ENCODE results near the gene C22orf23. TPM values are rescaled to one million over a fixed set of nuclear protein-coding genes. Genes with fewer than 3 reads are reported as not detected.

Gene C22orf23
- total RNA-seq, 2 donors from 2014 or later = 0.33 TPM; not detected in 1

DNA sequence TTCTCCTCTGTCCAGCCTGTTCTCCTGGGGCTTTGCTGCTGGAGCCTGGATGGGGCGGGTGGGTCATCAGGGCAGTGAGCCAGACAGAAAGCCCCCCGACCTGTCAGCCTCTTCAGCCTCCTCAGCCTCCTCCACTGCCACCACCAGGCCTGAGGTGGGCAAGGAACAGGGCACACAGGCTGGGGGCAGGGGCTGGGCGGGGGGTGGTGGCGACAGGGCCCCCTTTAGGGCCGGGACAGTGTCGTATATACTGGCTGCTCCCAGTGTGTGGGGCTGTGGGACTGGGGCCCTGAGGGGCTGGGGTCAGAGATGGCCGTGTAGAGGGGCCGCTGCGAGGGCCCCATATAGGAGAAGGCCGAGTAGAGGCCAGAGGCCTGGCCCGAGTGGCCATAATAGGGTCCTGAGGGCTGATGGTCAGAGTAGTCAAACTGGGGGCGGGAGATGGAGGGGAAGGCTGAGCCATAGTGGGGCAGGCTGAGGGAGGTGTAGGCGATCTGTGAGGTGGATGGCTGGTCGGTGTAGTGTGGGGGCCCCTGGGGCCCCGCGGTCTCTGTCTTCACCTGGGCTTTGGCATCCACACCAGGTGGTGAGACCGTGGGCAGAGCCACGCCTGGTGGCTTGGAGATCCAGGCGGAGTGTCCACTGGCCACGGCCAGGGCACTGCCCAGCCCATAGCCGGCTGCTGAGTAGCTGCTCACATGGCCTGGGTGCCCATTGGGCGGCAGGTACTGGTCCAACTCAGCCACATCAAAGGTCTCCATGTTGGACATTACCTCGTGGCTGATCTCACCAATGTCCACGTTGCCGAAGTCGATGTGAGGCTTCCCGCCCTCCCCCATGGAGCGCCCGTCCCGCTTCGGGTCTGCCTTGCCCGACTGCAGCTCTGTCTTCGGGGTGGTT lies 20.1 kb upstream of the C22orf23 start:
- Mint-ChIP-seq H3K36me3 (no peaks in the 10 kb centered on the region), H3K4me1 (ENCODE audit: low read depth in 2 of 2) (peaks cover 0 to 8% of the 10 kb centered on the region in 2 donors), H3K4me3 (no peak overlapping the region), H3K27ac (no peak overlapping the region), H3K9me3 (no peaks in the 10 kb centered on the region), H3K27me3 (no peaks in the 10 kb centered on the region)
- ATAC-seq (peak in 1 of 2 donors; percentile 39), DNase-seq (ENCODE audit: low spot score) (no peak)

DNA sequence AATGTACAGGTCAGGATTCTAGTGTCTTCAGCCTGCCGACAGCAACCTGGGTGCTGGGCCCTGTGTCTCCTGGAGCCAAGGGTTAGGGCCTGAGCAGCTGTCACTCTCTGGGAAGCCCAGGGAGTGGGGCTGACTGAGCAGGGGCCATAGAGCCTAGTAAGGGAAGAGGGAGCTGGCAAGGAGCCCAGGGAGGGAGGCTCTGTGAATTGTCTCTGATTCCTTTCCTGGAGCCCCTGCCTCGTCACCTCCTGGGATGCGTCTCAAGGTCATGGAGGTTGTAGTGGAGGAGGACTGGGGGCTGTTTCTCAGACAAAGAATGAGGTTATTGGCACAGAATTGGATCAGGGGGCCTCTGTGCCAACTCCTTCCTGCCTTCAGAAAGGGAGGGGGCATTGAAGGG lies 19.1 kb upstream of the C22orf23 start:
- no peaks in the 10 kb centered on the region for H3K36me3 Mint-ChIP-seq
- no peaks in the 10 kb centered on the region for H3K27me3 Mint-ChIP-seq
- ATAC-seq (no peak), DNase-seq (ENCODE audit: low spot score) (no peak)
- no peak overlapping the region for H3K4me3 Mint-ChIP-seq
- no peaks in the 10 kb centered on the region for H3K9me3 Mint-ChIP-seq
- no peak overlapping the region for H3K27ac Mint-ChIP-seq
- peaks cover 0 to 10% of the 10 kb centered on the region in 2 donors for H3K4me1 Mint-ChIP-seq (ENCODE audit: low read depth in 2 of 2)

DNA sequence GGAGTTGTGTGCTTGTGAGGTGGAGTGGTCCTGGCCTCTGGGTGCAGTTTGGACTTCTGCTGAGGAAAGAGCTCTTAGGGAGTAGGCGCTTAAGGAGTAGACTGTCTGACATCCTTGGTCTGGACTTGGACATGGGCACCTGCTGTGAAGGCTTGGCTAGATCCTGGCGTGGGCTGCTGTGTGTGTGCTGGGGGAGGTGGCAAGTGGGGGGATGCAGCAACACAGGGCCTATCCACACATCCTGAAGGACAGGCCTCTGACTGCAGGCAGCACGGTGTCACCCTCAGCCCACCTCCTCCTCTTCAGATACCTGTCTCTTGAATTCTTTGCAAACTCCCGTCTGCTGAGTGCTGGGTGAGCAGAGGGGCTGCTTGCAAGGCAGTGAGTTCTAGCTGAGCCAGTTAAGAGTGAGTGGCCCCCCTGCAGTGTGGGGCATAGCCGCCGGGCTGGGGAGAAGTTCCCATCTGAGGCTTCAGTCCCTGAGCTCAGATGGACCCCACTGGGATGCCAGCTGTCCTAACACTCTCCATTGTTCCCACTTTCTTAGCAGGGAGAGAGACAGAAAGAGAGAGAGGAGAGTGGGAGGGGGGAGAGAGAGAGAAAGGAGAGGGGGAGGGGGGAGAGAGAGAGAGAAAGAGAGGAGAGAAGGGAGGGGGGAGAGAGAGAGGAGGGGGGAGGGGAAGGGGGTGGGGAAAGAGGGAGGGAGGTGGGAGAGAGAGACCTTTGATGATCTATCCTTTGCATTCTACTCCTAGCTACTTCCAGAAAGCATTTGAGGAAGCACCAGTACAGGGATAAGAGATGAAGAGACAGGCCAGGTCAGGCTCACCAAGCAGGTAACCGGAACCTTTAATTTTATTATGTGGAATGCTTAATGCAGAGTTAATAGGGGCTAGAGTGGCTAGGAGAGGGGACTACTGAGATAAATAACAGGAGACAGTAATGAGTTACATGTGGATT lies 18.4 kb upstream of the C22orf23 start:
- ATAC-seq = no peak
- Mint-ChIP-seq H3K27ac (no peak overlapping the region), H3K36me3 (no peaks in the 10 kb centered on the region), H3K4me3 (no peak overlapping the region), H3K4me1 (ENCODE audit: low read depth in 2 of 2) (peaks cover 0 to 10% of the 10 kb centered on the region in 2 donors), H3K9me3 (no peaks in the 10 kb centered on the region), H3K27me3 (no peaks in the 10 kb centered on the region)
- DNase-seq (ENCODE audit: low spot score) = no peak

DNA sequence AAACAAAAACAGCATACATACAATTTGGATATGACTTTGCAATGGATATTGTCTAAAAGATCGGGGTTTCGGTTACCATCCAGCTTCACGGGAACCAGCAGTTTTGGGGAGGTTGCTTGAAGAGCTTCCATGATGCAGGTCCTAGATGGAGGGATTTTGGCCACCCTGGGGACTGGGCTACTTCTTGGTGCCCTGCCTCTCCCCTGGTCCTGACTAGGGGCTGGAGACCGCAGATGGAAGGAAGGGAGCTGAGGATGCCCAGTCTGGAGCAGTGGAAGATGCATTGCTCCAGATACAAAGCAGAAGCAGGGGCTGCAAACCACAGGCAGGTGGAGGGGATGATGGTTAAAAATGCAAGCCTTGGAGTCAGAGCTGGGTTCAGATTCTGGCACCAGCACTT lies 17.5 kb upstream of the C22orf23 start:
- Mint-ChIP-seq H3K9me3 (no peaks in the 10 kb centered on the region), H3K27ac (no peak overlapping the region), H3K4me3 (no peak overlapping the region), H3K4me1 (ENCODE audit: low read depth in 2 of 2) (peaks cover 0 to 12% of the 10 kb centered on the region in 2 donors), H3K36me3 (no peaks in the 10 kb centered on the region), H3K27me3 (no peaks in the 10 kb centered on the region)
- ATAC-seq (no peak), DNase-seq (ENCODE audit: low spot score) (no peak)

DNA sequence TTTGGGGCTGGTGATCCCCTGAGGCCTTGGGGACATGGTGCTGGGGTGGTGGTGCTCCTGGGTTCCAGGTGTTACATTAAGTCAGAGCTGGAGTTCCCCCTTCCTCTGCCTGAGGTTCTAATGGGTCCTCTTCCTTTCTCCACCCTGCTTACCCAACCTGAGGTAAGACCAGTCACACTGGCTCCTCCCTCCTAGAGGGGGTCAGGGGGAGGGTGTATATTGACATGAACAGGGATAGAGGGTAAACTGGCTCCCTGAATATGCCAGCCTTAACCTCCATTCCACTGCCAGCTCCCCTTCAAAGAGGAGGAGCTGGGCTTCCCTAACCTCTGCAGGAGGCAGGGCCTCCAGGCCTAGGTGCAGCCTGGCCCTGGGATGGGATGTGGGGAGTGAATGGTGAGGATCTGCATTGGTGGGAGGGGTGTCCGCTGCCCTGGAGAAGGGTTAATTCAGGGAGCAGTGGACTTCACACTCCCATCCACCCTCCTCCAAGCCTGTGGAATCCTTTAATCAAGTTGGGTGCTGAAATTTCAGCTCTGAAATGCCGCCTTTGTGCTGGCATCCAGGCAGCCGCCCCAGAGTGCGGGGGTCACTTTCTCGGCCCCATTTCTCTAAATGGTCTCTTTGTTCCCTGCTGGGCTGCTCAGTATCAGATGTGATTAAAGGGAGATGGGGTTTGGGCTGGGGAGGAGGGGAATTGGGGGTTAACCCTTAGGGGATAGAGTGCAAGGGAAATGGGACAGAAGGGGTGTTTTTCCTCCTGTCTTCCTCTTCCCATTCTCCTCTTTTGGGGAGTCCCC lies 15.3 kb upstream of the C22orf23 start:
- H3K4me3 Mint-ChIP-seq = no peak overlapping the region
- ATAC-seq = no peak
- H3K9me3 Mint-ChIP-seq = no peaks in the 10 kb centered on the region
- no peaks in the 10 kb centered on the region for H3K36me3 Mint-ChIP-seq
- no peak for DNase-seq (ENCODE audit: low spot score)
- no peaks in the 10 kb centered on the region for H3K27me3 Mint-ChIP-seq
- H3K4me1 Mint-ChIP-seq (ENCODE audit: low read depth in 2 of 2) = peaks cover 0 to 14% of the 10 kb centered on the region in 2 donors
- H3K27ac Mint-ChIP-seq = no peak overlapping the region

DNA sequence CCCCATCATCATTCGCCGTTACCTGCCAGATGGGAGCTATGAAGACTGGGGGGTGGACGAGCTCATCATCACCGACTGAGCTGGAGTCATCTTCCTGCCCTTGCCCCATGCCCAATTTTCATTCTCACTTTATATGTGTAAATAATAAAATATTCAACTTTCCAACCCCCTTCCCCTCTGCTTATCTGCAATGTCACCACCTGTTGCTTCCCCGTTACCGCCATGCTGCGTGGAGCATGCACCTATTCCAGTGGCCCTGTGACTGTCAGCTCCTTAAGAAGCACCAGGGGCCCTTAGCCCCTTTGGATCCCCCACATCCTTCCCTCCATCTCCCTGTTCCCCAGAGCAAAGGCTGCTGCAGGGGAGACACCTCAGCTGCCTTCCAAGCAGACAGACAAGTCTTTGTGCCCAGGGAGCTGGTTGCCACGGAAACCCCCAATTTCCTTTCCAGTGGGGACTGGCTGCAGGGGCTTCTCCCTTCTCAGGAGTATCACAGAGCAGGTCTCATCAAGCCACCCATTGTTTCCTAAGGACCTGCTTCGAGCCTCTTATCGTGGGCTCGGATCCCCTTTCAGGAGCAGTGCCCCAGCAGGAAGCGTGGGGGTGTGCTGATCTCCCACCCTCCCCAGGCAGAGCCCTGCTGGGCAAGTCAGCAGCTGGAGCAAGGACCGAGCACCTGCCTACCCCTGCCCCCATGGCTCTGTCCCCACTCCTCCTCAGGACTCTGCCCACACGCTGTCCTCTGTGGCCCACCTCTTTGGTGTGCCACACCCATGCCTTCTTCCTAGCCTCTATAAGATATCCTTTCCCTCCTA lies 14.4 kb upstream of the C22orf23 start:
- Mint-ChIP-seq H3K9me3 (no peaks in the 10 kb centered on the region), H3K27me3 (no peaks in the 10 kb centered on the region), H3K4me3 (no peak overlapping the region), H3K4me1 (ENCODE audit: low read depth in 2 of 2) (peaks cover 0 to 14% of the 10 kb centered on the region in 2 donors), H3K27ac (no peak overlapping the region), H3K36me3 (no peaks in the 10 kb centered on the region)
- DNase-seq (ENCODE audit: low spot score) = no peak
- no peak for ATAC-seq

DNA sequence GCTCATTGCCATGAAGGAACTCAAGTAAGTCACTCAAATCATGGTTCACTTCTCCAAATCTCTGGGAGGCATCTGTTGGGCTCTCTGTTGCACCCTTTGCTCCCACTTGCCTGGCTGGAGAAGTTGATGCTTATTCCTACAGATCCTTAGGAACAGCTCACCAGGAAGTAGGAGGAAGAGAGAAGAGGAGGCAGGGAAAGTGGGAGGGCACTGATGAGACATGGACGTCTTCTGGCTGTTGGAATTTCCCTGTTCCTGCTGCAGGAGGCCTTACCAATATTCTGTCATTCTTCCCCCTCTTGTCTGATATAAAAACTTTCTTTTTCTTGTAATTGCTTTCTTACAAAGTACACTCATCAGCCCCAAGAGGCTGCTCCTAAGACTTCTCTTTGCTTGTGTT lies 13.7 kb upstream of the C22orf23 start:
- no peak for DNase-seq (ENCODE audit: low spot score)

DNA sequence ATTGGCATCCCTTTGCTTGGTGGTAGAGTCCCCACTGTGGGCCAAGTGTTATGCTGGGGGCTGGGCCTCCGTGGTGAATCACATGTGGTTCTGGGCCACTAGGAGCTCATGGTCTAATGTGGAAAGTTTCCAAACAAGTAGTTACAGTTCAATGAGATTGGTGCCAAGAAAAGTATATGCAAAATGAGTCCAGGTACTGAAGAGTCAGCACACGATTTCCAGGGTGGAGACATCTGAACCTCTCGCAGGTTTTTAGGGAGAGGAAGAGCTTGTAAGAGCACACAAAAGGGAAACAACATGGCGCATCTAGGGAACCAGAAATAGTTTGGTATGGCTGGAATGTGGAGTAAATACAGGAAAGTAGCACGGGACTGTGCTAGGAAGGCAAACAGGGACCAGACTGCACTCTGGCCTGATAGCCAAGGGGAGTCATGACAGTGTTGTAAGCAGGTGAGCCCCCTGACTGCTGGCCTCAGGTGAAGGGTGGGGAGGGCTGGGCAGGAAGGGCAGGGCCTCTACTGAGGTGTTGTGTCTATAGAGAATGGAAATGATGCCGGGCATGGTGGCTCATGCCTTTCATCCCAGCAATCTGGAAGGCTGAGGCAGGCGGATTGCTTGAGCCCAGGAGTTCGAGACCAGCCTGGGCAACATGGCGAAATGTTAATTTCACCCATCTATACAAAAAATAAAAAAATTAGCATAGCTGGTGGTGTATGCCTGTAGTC lies 12.7 kb upstream of the C22orf23 start:
- ATAC-seq (no peak), DNase-seq (ENCODE audit: low spot score) (no peak)
- Mint-ChIP-seq H3K9me3 (no peaks in the 10 kb centered on the region), H3K4me3 (no peak overlapping the region), H3K36me3 (peaks cover 5% of the 10 kb centered on the region), H3K27me3 (no peaks in the 10 kb centered on the region), H3K27ac (no peak overlapping the region), H3K4me1 (ENCODE audit: low read depth in 2 of 2) (peaks cover 4 to 11% of the 10 kb centered on the region in 2 donors)

More for the DNA sequence above, 13.7 kb upstream of the C22orf23 start:
- Mint-ChIP-seq H3K4me3 (no peak overlapping the region), H3K27me3 (no peaks in the 10 kb centered on the region), H3K4me1 (ENCODE audit: low read depth in 2 of 2) (peaks cover 0 to 14% of the 10 kb centered on the region in 2 donors), H3K27ac (no peak overlapping the region), H3K9me3 (no peaks in the 10 kb centered on the region), H3K36me3 (no peaks in the 10 kb centered on the region)
- ATAC-seq = no peak

DNA sequence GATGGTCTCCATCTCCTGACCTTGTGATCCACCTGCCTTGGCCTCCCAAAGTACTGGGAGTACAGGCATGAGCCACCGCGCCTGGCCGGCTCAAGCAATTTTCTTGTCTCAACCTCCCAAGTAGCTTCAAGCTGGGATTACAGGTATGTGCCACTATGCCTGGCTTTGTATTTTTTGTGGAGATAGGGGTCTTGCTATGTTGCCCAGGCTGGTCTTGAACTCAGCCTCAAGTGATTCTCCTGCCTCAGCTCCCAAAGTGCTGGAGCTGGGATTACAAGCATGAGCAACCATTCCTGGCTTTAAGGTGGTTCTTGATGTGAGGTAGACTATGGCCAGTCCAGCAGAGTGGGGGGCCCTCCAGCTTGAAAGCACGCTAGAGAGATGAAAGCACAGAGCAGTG lies 7.7 kb upstream of the C22orf23 start:
- ATAC-seq (no peak), DNase-seq (ENCODE audit: low spot score) (no peak)
- H3K9me3 Mint-ChIP-seq = no peaks in the 10 kb centered on the region
- H3K27ac Mint-ChIP-seq = no peak overlapping the region
- peaks cover 38% of the 10 kb centered on the region for H3K36me3 Mint-ChIP-seq
- no peak overlapping the region for H3K4me3 Mint-ChIP-seq
- H3K27me3 Mint-ChIP-seq = no peaks in the 10 kb centered on the region
- H3K4me1 Mint-ChIP-seq (ENCODE audit: low read depth in 2 of 2) = peaks cover 17 to 23% of the 10 kb centered on the region in 2 donors

DNA sequence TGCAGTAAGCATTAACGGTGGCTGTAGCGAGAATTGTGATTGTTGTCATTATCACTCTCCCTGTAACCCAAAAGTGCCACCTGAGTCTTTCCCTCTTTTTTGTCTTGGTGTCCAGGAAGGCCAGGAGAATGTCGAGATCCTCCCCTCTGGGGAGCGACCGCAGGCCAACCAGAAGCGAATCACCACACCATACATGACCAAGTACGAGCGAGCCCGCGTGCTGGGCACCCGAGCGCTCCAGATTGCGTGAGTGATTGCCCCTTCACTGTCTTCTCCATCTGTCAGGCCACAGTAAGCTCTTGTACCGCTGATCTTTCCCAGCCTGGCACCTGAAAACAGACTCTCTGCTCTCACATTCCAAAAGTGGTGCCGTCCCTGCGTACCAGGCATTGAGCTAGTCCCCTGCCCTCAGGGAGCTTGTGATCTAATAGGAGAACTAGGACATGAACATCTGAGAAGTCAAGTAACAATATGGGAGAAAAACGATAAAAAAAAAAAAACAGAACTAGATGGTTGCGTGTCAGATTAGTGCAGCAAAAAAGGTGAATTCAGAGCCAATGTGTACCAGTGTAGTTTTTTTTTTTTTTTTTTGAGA lies 5.9 kb upstream of the C22orf23 start:
- Mint-ChIP-seq H3K9me3 (no peaks in the 10 kb centered on the region), H3K4me1 (ENCODE audit: low read depth in 2 of 2) (peaks cover 26 to 27% of the 10 kb centered on the region in 2 donors), H3K27ac (peak overlapping the region in 1 of 2 donors; percentile 30), H3K27me3 (no peaks in the 10 kb centered on the region), H3K36me3 (peaks cover 38% of the 10 kb centered on the region), H3K4me3 (no peak overlapping the region)
- ATAC-seq (no peak), DNase-seq (ENCODE audit: low spot score) (no peak)

DNA sequence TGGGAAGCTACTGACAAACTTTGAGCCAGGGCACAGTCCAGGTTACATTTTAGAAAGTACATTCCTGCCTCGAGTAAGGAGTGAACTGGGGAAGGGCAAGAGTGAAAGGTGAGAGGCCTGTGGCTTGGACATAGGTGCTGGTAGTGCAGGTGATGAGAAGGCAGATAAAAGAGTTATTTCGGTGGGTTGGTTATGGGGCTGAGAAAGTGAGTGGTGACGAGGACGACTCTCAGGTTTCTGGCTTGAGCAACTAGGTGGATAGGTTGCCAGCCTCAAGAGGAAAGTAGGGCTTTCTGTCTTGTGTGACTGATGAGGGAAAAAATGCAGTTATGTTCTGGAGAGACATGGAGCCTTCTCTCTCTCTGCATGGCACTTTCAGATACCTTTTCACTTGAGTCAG lies 3.8 kb upstream of the C22orf23 start:
- Mint-ChIP-seq H3K4me1 (ENCODE audit: low read depth in 2 of 2) (peaks cover 36 to 38% of the 10 kb centered on the region in 2 donors), H3K9me3 (no peaks in the 10 kb centered on the region), H3K27ac (no peak overlapping the region), H3K27me3 (peaks cover 0 to 2% of the 10 kb centered on the region in 2 donors), H3K36me3 (peaks cover 43% of the 10 kb centered on the region), H3K4me3 (no peak overlapping the region)
- no peak for ATAC-seq
- no peak for DNase-seq (ENCODE audit: low spot score)
